Peyer's patch (tissue), 4 donors: ENCODE measurements around the gene KCND2.

Experiments
- CTCF ChIP-seq, 6 experiments: fragments of 450-650 bp in 4 of 6; fragments of 200-600 bp in 2 of 6; sonication (generic) in 1 of 6; IDR thresholded peaks; one replicate each; pipeline ENCODE4 v1.5.1; 2017 to 2019; ENCODE audit warnings: antibody characterized with exemption in 6 of 6, mild to moderate bottlenecking in 3 of 6, moderate library complexity in 1 of 6
- POLR2A ChIP-seq, 2 donors: fragments of 450-650 bp; IDR thresholded peaks; one replicate each; pipeline ENCODE4 v1.5.1; 2017; ENCODE audit warnings: antibody characterized with exemption in 2 of 2, mild to moderate bottlenecking in 2 of 2, moderate library complexity in 2 of 2

GRCh38 chr7:120677535-120677934 lies 404.6 kb downstream of the KCND2 start:
- TF ChIP-seq CTCF (IDR thresholded peaks at IDR 0.05): no peak
- no peak for TF ChIP-seq POLR2A (IDR thresholded peaks at IDR 0.05)
